IMR-90 (cell line): ENCODE results near the gene SMOC1.

Experiments used
- CHD1 ChIP-seq: IDR thresholded peaks from 2 replicates; pipeline ENCODE4 v1.6.1; 2012; ENCODE audit warnings: low read depth, low read length, improper control_type of control experiment
- MAZ ChIP-seq: IDR thresholded peaks from 2 replicates; pipeline ENCODE4 v1.6.1; 2012; ENCODE audit warnings: low read depth, mild to moderate bottlenecking, low read length, improper control_type of control experiment, moderate library complexity, borderline replicate concordance
- MXI1 ChIP-seq: IDR thresholded peaks from 2 replicates; pipeline ENCODE4 v1.6.1; 2012; ENCODE audit warnings: low read depth, mild to moderate bottlenecking, low read length, moderate library complexity, borderline replicate concordance
- NFE2L2 ChIP-seq: fragments of 150-350 bp; IDR thresholded peaks from 2 replicates; pipeline ENCODE4 v1.6.1; 2016; ENCODE audit warnings: low read depth, mild to moderate bottlenecking, low read length
- POLR2A ChIP-seq: IDR thresholded peaks from 2 replicates; pipeline ENCODE4 v1.6.1; 2012; ENCODE audit warnings: mild to moderate bottlenecking, low read depth, low read length
- RAD21 ChIP-seq: IDR thresholded peaks from 2 replicates; pipeline ENCODE4 v1.6.1; 2012; ENCODE audit warnings: low read length, improper control_type of control experiment
- RCOR1 ChIP-seq: IDR thresholded peaks from 2 replicates; pipeline ENCODE4 v1.6.1; 2012; ENCODE audit warnings: mild to moderate bottlenecking, low read length, improper control_type of control experiment; ENCODE audit not compliant: insufficient replicate concordance
- RFX5 ChIP-seq: IDR thresholded peaks from 2 replicates; pipeline ENCODE4 v1.8.0; 2012; ENCODE audit warnings: low read depth, mild to moderate bottlenecking, low read length, moderate library complexity
- TF ChIP-seq, protein P1 (sequence below): conservative IDR thresholded peaks from 2 replicates; pipeline ENCODE4 v1.5.1; 2012; ENCODE audit warnings: mild to moderate bottlenecking, low read depth, low read length, improper control_type of control experiment
- TF ChIP-seq, protein P2 (sequence below): fragments of 150-350 bp; IDR thresholded peaks from 2 replicates; pipeline ENCODE4 v1.6.1; 2016; ENCODE audit warnings: low read depth, mild to moderate bottlenecking, low read length, moderate library complexity, borderline replicate concordance
- TF ChIP-seq, protein P3 (sequence below): fragments of 150-350 bp; IDR thresholded peaks from 2 replicates; pipeline ENCODE4 v1.6.1; 2017; ENCODE audit warnings: mild to moderate bottlenecking, antibody characterized with exemption, low read length, low read depth

DNA sequence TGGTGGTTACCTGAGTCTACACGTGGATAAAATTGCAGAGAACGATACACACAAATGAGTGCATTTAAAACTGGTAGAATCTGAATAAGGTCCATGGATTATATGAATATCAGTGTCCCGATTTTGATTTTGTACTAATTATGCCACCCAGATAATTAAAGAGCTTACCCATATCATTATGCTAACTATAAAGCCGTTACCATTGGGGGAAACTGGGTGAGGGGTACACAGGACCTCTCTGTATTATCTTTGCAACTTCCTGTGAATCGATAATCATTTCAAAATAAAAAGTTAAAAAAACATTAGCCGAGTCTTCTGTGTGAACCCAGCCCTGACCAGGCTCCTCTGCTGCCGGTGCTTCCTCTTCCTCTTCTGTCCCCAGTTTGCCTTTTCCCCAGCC is 107.1 kb downstream of the SMOC1 start:
- TF ChIP-seq, protein P1, sequence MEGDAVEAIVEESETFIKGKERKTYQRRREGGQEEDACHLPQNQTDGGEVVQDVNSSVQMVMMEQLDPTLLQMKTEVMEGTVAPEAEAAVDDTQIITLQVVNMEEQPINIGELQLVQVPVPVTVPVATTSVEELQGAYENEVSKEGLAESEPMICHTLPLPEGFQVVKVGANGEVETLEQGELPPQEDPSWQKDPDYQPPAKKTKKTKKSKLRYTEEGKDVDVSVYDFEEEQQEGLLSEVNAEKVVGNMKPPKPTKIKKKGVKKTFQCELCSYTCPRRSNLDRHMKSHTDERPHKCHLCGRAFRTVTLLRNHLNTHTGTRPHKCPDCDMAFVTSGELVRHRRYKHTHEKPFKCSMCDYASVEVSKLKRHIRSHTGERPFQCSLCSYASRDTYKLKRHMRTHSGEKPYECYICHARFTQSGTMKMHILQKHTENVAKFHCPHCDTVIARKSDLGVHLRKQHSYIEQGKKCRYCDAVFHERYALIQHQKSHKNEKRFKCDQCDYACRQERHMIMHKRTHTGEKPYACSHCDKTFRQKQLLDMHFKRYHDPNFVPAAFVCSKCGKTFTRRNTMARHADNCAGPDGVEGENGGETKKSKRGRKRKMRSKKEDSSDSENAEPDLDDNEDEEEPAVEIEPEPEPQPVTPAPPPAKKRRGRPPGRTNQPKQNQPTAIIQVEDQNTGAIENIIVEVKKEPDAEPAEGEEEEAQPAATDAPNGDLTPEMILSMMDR, result no peak
- TF ChIP-seq RCOR1, result no peak
- TF ChIP-seq POLR2A, result no peak
- no peak for TF ChIP-seq RFX5
- TF ChIP-seq, protein P2, sequence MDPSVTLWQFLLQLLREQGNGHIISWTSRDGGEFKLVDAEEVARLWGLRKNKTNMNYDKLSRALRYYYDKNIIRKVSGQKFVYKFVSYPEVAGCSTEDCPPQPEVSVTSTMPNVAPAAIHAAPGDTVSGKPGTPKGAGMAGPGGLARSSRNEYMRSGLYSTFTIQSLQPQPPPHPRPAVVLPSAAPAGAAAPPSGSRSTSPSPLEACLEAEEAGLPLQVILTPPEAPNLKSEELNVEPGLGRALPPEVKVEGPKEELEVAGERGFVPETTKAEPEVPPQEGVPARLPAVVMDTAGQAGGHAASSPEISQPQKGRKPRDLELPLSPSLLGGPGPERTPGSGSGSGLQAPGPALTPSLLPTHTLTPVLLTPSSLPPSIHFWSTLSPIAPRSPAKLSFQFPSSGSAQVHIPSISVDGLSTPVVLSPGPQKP, result no peak
- TF ChIP-seq RAD21, result no peak
- TF ChIP-seq, protein P3, sequence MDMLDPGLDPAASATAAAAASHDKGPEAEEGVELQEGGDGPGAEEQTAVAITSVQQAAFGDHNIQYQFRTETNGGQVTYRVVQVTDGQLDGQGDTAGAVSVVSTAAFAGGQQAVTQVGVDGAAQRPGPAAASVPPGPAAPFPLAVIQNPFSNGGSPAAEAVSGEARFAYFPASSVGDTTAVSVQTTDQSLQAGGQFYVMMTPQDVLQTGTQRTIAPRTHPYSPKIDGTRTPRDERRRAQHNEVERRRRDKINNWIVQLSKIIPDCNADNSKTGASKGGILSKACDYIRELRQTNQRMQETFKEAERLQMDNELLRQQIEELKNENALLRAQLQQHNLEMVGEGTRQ, result no peak
- TF ChIP-seq MXI1, result no peak
- TF ChIP-seq NFE2L2, result no peak
- TF ChIP-seq MAZ, result no peak
- TF ChIP-seq CHD1, result no peak
